Muscle layer of colon (tissue), 2 donors: ENCODE data around the gene NR2E3.

Source experiments
- H3K27ac ChIP-seq: one replicate; pipeline ENCODE4 v1.7.0; 2013; ENCODE audit warnings: low read depth, mild to moderate bottlenecking, low read length, moderate library complexity
- H3K27me3 ChIP-seq, 2 donors: one replicate each; pipeline ENCODE4 v1.7.0; 2013; ENCODE audit warnings: low read length in 2 of 2, mild to moderate bottlenecking in 2 of 2; ENCODE audit not compliant: insufficient read depth in 2 of 2, control insufficient read depth in 1 of 2
- H3K36me3 ChIP-seq: one replicate; pipeline ENCODE4 v1.7.0; 2013; ENCODE audit warnings: mild to moderate bottlenecking, low read length; ENCODE audit not compliant: insufficient read depth
- H3K4me1 ChIP-seq: one replicate; pipeline ENCODE4 v1.7.0; 2013; ENCODE audit warnings: mild to moderate bottlenecking, low read length; ENCODE audit not compliant: insufficient read depth
- H3K4me3 ChIP-seq, 2 donors: one replicate each; pipeline ENCODE4 v1.7.0; 2013; ENCODE audit warnings: low read length in 2 of 2, low read depth in 1 of 2, mild to moderate bottlenecking in 1 of 2, moderate library complexity in 1 of 2
- H3K9ac ChIP-seq: one replicate; pipeline ENCODE4 v1.7.0; 2013; ENCODE audit warnings: low read length
- H3K9me3 ChIP-seq: one replicate; pipeline ENCODE4 v1.7.0; 2013; ENCODE audit warnings: mild to moderate bottlenecking, low read length
- donor health status: abdominal sarcoma.
- donor health status: Adenocarcinoma of cecum.

NR2E3 gene

GRCh38 chr15:71781179-71781964, 29.0 kb upstream of the NR2E3 start:
- no peaks in the 10 kb centered on the region for H3K27me3 ChIP-seq
- no peaks in the 10 kb centered on the region for H3K9me3 ChIP-seq
- H3K9ac ChIP-seq: no peak overlapping the region
- no peak overlapping the region for H3K4me3 ChIP-seq
- no peaks in the 10 kb centered on the region for H3K4me1 ChIP-seq
- H3K36me3 ChIP-seq: no peaks in the 10 kb centered on the region
- no peak overlapping the region for H3K27ac ChIP-seq

GRCh38 chr15:71781965-71782265, 28.4 kb upstream of the NR2E3 start:
- no peaks in the 10 kb centered on the region for H3K36me3 ChIP-seq
- no peaks in the 10 kb centered on the region for H3K9me3 ChIP-seq
- no peak overlapping the region for H3K27ac ChIP-seq
- no peak overlapping the region for H3K9ac ChIP-seq
- H3K27me3 ChIP-seq: no peaks in the 10 kb centered on the region
- no peak overlapping the region for H3K4me3 ChIP-seq
- no peaks in the 10 kb centered on the region for H3K4me1 ChIP-seq

GRCh38 chr15:71782422-71783165, 27.8 kb upstream of the NR2E3 start:
- Histone ChIP-seq H3K9ac (no peak overlapping the region), H3K27ac (no peak overlapping the region), H3K4me1 (no peaks in the 10 kb centered on the region), H3K9me3 (no peaks in the 10 kb centered on the region), H3K36me3 (no peaks in the 10 kb centered on the region), H3K27me3 (no peaks in the 10 kb centered on the region), H3K4me3 (no peak overlapping the region)

- Histone ChIP-seq H3K9me3 (no peaks in the 10 kb centered on the region), H3K36me3 (no peaks in the 10 kb centered on the region), H3K4me3 (no peak overlapping the region), H3K4me1 (no peaks in the 10 kb centered on the region), H3K27ac (no peak overlapping the region), H3K27me3 (no peaks in the 10 kb centered on the region), H3K9ac (no peak overlapping the region)
These were observed 25.6 kb upstream of the NR2E3 start for GRCh38 chr15:71784719-71785118.

- H3K36me3 ChIP-seq: no peaks in the 10 kb centered on the region
These were observed 24.4 kb upstream of the NR2E3 start for GRCh38 chr15:71785996-71786395.

GRCh38 chr15:71786673-71787072, 23.7 kb upstream of the NR2E3 start:
- Histone ChIP-seq H3K27me3 (no peaks in the 10 kb centered on the region), H3K4me1 (no peaks in the 10 kb centered on the region), H3K27ac (no peak overlapping the region), H3K4me3 (no peak overlapping the region), H3K36me3 (no peaks in the 10 kb centered on the region), H3K9me3 (no peaks in the 10 kb centered on the region), H3K9ac (no peak overlapping the region)

More at GRCh38 chr15:71785996-71786395, 24.4 kb upstream of the NR2E3 start:
- Histone ChIP-seq H3K9ac (no peak overlapping the region), H3K27ac (no peak overlapping the region), H3K9me3 (no peaks in the 10 kb centered on the region), H3K4me1 (no peaks in the 10 kb centered on the region), H3K27me3 (no peaks in the 10 kb centered on the region), H3K4me3 (no peak overlapping the region)

GRCh38 chr15:71788646-71789579, 21.4 kb upstream of the NR2E3 start:
- H3K4me3 ChIP-seq: no peak overlapping the region
- H3K4me1 ChIP-seq: no peaks in the 10 kb centered on the region
- no peaks in the 10 kb centered on the region for H3K36me3 ChIP-seq
- H3K27ac ChIP-seq: no peak overlapping the region
- no peak overlapping the region for H3K9ac ChIP-seq
- H3K27me3 ChIP-seq: no peaks in the 10 kb centered on the region
- no peaks in the 10 kb centered on the region for H3K9me3 ChIP-seq

GRCh38 chr15:71789616-71790015, 20.7 kb upstream of the NR2E3 start:
- no peak overlapping the region for H3K27ac ChIP-seq
- no peaks in the 10 kb centered on the region for H3K9me3 ChIP-seq
- H3K27me3 ChIP-seq: no peaks in the 10 kb centered on the region
- no peak overlapping the region for H3K9ac ChIP-seq
- no peak overlapping the region for H3K4me3 ChIP-seq
- H3K4me1 ChIP-seq: no peaks in the 10 kb centered on the region
- H3K36me3 ChIP-seq: no peaks in the 10 kb centered on the region

- Histone ChIP-seq H3K4me3 (no peak overlapping the region), H3K27ac (no peak overlapping the region), H3K9me3 (no peaks in the 10 kb centered on the region), H3K9ac (no peak overlapping the region), H3K4me1 (no peaks in the 10 kb centered on the region), H3K27me3 (no peaks in the 10 kb centered on the region), H3K36me3 (no peaks in the 10 kb centered on the region)
These were observed 20.3 kb upstream of the NR2E3 start for GRCh38 chr15:71790081-71790480.

GRCh38 chr15:71791975-71792374, 18.4 kb upstream of the NR2E3 start:
- no peaks in the 10 kb centered on the region for H3K4me1 ChIP-seq
- H3K36me3 ChIP-seq: no peaks in the 10 kb centered on the region
- H3K27ac ChIP-seq: no peak overlapping the region
- H3K27me3 ChIP-seq: no peaks in the 10 kb centered on the region
- no peaks in the 10 kb centered on the region for H3K9me3 ChIP-seq
- H3K9ac ChIP-seq: no peak overlapping the region
- H3K4me3 ChIP-seq: no peak overlapping the region

GRCh38 chr15:71792521-71792920, 17.8 kb upstream of the NR2E3 start:
- Histone ChIP-seq H3K27ac (no peak overlapping the region), H3K36me3 (no peaks in the 10 kb centered on the region), H3K9me3 (no peaks in the 10 kb centered on the region), H3K27me3 (no peaks in the 10 kb centered on the region), H3K4me3 (no peak overlapping the region), H3K9ac (no peak overlapping the region), H3K4me1 (no peaks in the 10 kb centered on the region)
